ENCODE data around the gene HEMGN. TPM values are rescaled to one million over a fixed set of nuclear protein-coding genes. Genes with fewer than 3 reads are reported as not detected.

Gene HEMGN
- total and polyA plus RNA-seq, 2 of the 13 experiments (the other 11 are each of a cell fraction or from before 2014, with no cell fraction given) = not detected

DNA sequence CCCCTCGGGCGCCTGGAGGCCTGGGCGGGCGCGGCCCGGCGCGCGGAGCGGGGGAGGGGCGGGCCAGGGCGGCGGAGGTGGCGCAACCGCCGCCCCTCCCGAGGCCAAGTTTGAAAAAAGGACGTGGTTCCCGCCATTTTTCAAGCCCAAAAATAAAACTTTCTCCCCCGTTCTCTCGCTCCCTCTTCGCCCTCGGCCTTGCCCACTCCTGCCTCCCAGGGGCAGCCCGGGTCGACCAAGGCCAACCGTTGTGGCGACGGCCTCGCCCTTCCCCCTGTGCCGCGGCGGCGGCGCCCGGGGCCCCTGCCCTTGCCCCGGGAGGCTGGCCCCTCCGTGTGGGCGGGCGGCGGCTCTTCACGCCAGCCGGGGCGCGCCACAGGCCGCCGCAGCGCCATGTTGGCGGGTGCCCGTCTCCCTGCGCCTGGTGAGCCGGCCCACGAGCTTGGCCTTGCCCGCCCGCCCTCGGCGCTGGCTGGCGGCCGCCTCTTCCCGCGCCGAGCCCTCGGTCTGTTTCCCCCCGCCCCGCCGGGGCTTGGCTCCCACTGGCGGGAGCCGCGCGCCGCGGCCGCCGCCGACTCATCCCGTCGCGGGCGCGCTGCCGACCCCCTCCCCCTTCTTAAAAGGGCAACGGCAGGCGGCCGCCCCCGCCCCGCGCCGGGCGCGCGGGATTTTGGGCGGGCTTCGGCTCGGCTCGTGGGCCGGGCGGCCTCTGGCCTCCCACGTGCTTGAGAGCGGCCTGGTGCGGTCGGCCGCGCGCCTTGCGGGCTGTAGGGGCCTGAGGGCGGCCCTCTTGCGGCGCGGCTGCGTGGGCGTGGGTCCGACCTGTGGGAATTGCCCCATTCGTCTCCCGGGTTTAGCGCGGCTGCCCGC is 46.5 kb upstream of the HEMGN start (continued):
- TF ChIP-seq, protein P1, sequence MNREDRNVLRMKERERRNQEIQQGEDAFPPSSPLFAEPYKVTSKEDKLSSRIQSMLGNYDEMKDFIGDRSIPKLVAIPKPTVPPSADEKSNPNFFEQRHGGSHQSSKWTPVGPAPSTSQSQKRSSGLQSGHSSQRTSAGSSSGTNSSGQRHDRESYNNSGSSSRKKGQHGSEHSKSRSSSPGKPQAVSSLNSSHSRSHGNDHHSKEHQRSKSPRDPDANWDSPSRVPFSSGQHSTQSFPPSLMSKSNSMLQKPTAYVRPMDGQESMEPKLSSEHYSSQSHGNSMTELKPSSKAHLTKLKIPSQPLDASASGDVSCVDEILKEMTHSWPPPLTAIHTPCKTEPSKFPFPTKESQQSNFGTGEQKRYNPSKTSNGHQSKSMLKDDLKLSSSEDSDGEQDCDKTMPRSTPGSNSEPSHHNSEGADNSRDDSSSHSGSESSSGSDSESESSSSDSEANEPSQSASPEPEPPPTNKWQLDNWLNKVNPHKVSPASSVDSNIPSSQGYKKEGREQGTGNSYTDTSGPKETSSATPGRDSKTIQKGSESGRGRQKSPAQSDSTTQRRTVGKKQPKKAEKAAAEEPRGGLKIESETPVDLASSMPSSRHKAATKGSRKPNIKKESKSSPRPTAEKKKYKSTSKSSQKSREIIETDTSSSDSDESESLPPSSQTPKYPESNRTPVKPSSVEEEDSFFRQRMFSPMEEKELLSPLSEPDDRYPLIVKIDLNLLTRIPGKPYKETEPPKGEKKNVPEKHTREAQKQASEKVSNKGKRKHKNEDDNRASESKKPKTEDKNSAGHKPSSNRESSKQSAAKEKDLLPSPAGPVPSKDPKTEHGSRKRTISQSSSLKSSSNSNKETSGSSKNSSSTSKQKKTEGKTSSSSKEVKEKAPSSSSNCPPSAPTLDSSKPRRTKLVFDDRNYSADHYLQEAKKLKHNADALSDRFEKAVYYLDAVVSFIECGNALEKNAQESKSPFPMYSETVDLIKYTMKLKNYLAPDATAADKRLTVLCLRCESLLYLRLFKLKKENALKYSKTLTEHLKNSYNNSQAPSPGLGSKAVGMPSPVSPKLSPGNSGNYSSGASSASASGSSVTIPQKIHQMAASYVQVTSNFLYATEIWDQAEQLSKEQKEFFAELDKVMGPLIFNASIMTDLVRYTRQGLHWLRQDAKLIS (CRISPR knock-in tag; IDR thresholded peaks at IDR 0.05) = no peak
- peak; percentile 41; the same call in 1 of the 2 replicates for TF ChIP-seq HOXA3 (CRISPR knock-in tag; IDR thresholded peaks at IDR 0.05)
- TF ChIP-seq, protein P2, sequence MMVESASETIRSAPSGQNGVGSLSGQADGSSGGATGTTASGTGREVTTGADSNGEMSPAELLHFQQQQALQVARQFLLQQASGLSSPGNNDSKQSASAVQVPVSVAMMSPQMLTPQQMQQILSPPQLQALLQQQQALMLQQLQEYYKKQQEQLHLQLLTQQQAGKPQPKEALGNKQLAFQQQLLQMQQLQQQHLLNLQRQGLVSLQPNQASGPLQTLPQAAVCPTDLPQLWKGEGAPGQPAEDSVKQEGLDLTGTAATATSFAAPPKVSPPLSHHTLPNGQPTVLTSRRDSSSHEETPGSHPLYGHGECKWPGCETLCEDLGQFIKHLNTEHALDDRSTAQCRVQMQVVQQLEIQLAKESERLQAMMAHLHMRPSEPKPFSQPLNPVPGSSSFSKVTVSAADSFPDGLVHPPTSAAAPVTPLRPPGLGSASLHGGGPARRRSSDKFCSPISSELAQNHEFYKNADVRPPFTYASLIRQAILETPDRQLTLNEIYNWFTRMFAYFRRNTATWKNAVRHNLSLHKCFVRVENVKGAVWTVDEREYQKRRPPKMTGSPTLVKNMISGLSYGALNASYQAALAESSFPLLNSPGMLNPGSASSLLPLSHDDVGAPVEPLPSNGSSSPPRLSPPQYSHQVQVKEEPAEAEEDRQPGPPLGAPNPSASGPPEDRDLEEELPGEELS (CRISPR knock-in tag; IDR thresholded peaks at IDR 0.05) = no peak
- TF ChIP-seq GPN1 (CRISPR knock-in tag; IDR thresholded peaks at IDR 0.05; ENCODE audit: borderline replicate concordance) = no peak
- TF ChIP-seq AGO2 (optimal IDR thresholded peaks at IDR 0.05; ENCODE audit: low read depth, low read length) = peak; percentile 4
- TF ChIP-seq GATAD1 (CRISPR knock-in tag; IDR thresholded peaks at IDR 0.05) = 0 out of 2 replicates have a peak, but pooled peaks have one; percentile 32
- TF ChIP-seq ZNF329 (CRISPR knock-in tag; IDR thresholded peaks at IDR 0.05; ENCODE audit: low read depth) = 0 out of 2 replicates have a peak, but pooled peaks have one; percentile 30
- peak; percentile 89 for TF ChIP-seq ZNF563 (CRISPR knock-in tag; IDR thresholded peaks at IDR 0.05)
- TF ChIP-seq, protein P3, sequence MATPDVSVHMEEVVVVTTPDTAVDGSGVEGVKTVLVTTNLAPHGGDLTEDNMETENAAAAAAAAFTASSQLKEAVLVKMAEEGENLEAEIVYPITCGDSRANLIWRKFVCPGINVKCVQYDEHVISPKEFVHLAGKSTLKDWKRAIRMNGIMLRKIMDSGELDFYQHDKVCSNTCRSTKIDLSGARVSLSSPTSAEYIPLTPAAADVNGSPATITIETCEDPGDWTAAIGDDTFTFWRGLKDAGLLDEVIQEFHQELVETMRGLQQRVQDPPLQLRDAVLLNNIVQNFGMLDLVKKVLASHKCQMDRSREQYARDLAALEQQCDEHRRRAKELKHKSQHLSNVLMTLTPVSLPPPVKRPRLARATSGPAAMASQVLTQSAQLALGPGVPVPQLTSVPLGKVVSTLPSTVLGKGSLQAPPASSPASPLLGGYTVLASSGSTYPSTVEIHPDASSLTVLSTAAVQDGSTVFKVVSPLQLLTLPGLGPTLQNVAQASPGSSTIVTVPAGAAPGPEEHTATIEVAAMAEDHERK (CRISPR knock-in tag; IDR thresholded peaks at IDR 0.05; ENCODE audit: low read depth) = no peak
- no peak for TF ChIP-seq U2AF2 (IDR thresholded peaks at IDR 0.05; ENCODE audit: low read depth, low read length)
- peak; percentile 70; the same call in 1 of the 2 replicates for TF ChIP-seq ZNF562 (CRISPR knock-in tag; IDR thresholded peaks at IDR 0.05; ENCODE audit: borderline replicate concordance)
- TF ChIP-seq SRY (CRISPR knock-in tag; IDR thresholded peaks at IDR 0.05) = 0 out of 2 replicates have a peak, but pooled peaks have one; percentile 23
- peak; percentile 85 for TF ChIP-seq ZFY (CRISPR knock-in tag; IDR thresholded peaks at IDR 0.05)
- no peak for TF ChIP-seq SNRNP70 (IDR thresholded peaks at IDR 0.05; ENCODE audit: low read depth, low read length)
- 0 out of 2 replicates have a peak, but pooled peaks have one; percentile 3 for TF ChIP-seq MEIS1 (CRISPR knock-in tag; IDR thresholded peaks at IDR 0.05; ENCODE audit: borderline replicate concordance)
- peak; percentile 83 for TF ChIP-seq PTBP1 (IDR thresholded peaks at IDR 0.05; ENCODE audit: low read depth, low read length, poor library complexity, severe bottlenecking)
- TF ChIP-seq NRL (CRISPR knock-in tag; IDR thresholded peaks at IDR 0.05; ENCODE audit: borderline replicate concordance) = no peak
- TF ChIP-seq, protein P4, sequence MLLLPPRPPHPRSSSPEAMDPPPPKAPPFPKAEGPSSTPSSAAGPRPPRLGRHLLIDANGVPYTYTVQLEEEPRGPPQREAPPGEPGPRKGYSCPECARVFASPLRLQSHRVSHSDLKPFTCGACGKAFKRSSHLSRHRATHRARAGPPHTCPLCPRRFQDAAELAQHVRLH (CRISPR knock-in tag; IDR thresholded peaks at IDR 0.05; ENCODE audit: borderline replicate concordance, low read depth) = no peak
